ENCODE measurements around the gene PCDHB11.
A peak's percentile ranks its signal among the peaks of the same experiment; 100 is the strongest.
"Not testable (repeated sequence)": the region's sequence is repeated elsewhere in the genome, so short reads cannot be mapped to it uniquely, and the experiment has no call there.

PCDHB11 gene

DNA sequence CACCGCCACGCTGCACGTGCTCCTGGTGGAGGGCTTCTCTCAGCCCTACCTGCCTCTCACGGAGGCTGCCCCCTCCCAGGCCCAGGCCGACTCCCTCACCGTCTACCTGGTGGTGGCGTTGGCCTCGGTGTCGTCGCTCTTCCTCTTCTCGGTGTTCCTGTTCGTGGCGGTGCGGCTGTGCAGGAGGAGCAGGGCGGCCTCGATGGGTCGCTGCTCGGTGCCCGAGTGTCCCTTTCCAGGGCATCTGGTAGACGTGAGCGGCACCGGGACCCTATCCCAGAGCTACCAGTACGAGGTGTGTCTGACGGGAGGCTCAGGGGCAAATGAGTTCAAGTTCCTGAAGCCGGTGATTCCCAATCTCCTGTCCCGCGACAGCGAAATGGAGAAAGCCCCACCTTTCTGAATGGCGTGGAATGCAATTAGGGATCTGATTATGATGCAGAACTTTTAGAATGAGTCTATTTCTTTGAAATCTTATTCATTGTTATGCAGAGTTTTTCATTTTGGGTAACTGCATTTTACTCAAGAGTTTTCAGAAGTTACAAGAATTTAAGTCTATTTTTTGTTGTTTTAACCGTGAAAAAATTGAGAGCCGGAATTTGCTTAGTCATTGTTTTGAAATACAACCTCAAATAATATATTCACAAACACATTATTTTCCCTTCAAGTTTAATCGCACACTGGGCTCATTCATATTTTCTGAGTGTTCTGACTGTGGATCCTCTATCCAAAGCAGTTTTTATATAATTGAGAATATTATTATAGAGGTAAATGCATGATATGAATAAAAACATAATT is 37.3 kb downstream of the PCDHB11 start:
- CTCF ChIA-PET, result no interaction called here
- TF ChIP-seq L3MBTL2 (conservative IDR thresholded peaks at IDR 0.05) (no peak), NFRKB (IDR thresholded peaks at IDR 0.05) (no peak), SP1 (IDR thresholded peaks at IDR 0.05) (no peak), PKNOX1 (IDR thresholded peaks at IDR 0.05) (no peak), LEF1 (IDR thresholded peaks at IDR 0.05; ENCODE audit: borderline replicate concordance) (no peak), ARNT (IDR thresholded peaks at IDR 0.05) (no peak), HDGF (IDR thresholded peaks at IDR 0.05; ENCODE audit: borderline replicate concordance) (no peak), FOXM1 (IDR thresholded peaks at IDR 0.05; ENCODE audit: borderline replicate concordance) (no peak), BHLHE40 (IDR thresholded peaks at IDR 0.05; ENCODE audit: borderline replicate concordance) (no peak), TARDBP (IDR thresholded peaks at IDR 0.05) (no peak), FOXK2 (IDR thresholded peaks at IDR 0.05) (no peak), ELF4 (IDR thresholded peaks at IDR 0.05) (no peak), ZNF384 (IDR thresholded peaks at IDR 0.05) (no peak), SUZ12 (IDR thresholded peaks at IDR 0.05) (no peak), CTBP1 (IDR thresholded peaks at IDR 0.05; ENCODE audit: borderline replicate concordance) (no peak), FOXA1 (IDR thresholded peaks at IDR 0.05) (no peak)
- no peak for DNase-seq (ENCODE audit: extremely low spot score)
- POLR2A ChIA-PET, result no interaction called here

GRCh38 chr5:141241496-141241895 is 42.1 kb downstream of the PCDHB11 start:
- DNase-seq (ENCODE audit: extremely low spot score), result no peak
- ChIA-PET CTCF (no interaction called here), POLR2A (no interaction called here)
- TF ChIP-seq LEF1 (IDR thresholded peaks at IDR 0.05; ENCODE audit: borderline replicate concordance), result no peak
- no peak for TF ChIP-seq FOXK2 (IDR thresholded peaks at IDR 0.05)
- no peak for TF ChIP-seq ZNF384 (IDR thresholded peaks at IDR 0.05)

DNA sequence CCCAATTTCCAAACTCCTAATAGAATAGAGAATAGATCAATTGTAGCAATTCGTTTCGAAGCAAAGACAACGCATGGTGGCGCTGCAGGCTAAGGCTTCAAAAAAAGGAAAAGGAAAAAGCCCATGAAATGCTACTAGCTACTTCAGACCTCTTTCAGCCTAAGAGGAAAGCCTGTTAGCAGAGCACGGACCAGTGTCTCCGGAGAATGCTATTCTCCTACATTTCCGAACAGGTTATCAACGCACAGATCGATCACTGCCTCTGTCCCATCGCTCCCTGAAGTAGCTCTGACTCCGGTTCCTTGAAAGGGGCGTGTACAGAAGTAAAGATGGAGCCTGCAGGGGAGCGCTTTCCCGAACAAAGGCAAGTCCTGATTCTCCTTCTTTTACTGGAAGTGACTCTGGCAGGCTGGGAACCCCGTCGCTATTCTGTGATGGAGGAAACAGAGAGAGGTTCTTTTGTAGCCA is 45.9 kb downstream of the PCDHB11 start, which contains the start of gene PCDHB15:
TSS of gene PCDHB15 (plus strand) at position 146 of the 468 bp plus-strand sequence. CDS start at position 330, 184 bp downstream.
- ChIA-PET CTCF (interaction anchor here (0.6 to 2.1 kb wide), 15 partner anchors 9 to 713 kb away, joined by 3 to 8 read pairs (median 4); partner anchors contain the start of genes PCDH12, PCDHB14 and TAF7), POLR2A (interaction anchor here (0.6 kb wide), 1 partner anchor 75 kb away, joined by 3 read pairs; the partner anchor contains the start of gene TAF7)
- TF ChIP-seq FOXA1 (IDR thresholded peaks at IDR 0.05) (no peak), NFRKB (IDR thresholded peaks at IDR 0.05) (no peak), SUZ12 (IDR thresholded peaks at IDR 0.05) (no peak), CTBP1 (IDR thresholded peaks at IDR 0.05; ENCODE audit: borderline replicate concordance) (no peak), ELF4 (IDR thresholded peaks at IDR 0.05) (no peak), LEF1 (IDR thresholded peaks at IDR 0.05; ENCODE audit: borderline replicate concordance) (no peak), TARDBP (IDR thresholded peaks at IDR 0.05) (no peak), BHLHE40 (IDR thresholded peaks at IDR 0.05; ENCODE audit: borderline replicate concordance) (no peak), ZNF384 (IDR thresholded peaks at IDR 0.05) (no peak), FOXK2 (IDR thresholded peaks at IDR 0.05) (no peak), SP1 (IDR thresholded peaks at IDR 0.05) (no peak)
- DNase-seq (ENCODE audit: extremely low spot score), result peak; percentile 20

DNA sequence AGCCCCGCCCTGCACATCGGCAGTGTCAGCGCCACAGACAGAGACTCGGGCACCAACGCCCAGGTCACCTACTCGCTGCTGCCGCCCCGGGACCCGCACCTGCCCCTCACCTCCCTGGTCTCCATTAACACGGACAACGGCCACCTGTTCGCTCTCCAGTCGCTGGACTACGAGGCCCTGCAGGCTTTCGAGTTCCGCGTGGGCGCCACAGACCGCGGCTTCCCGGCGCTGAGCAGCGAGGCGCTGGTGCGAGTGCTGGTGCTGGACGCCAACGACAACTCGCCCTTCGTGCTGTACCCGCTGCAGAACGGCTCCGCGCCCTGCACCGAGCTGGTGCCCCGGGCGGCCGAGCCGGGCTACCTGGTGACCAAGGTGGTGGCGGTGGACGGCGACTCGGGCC is 47.5 kb downstream of the PCDHB11 start:
- DNase-seq (ENCODE audit: extremely low spot score); POLR2A ChIA-PET; CTCF ChIA-PET: not testable (repeated sequence)

DNA sequence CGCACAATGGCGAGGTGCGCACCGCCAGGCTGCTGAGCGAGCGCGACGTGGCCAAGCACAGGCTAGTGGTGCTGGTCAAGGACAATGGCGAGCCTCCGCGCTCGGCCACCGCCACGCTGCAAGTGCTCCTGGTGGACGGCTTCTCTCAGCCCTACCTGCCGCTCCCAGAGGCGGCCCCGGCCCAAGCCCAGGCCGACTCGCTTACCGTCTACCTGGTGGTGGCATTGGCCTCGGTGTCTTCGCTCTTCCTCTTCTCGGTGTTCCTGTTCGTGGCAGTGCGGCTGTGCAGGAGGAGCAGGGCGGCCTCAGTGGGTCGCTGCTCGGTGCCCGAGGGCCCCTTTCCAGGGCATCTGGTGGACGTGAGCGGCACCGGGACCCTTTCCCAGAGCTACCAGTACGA is 48.0 kb downstream of the PCDHB11 start:
- DNase-seq (ENCODE audit: extremely low spot score); CTCF ChIA-PET; POLR2A ChIA-PET: not testable (repeated sequence)

- CTCF ChIA-PET, result interaction anchor here (0.7 to 1.0 kb wide), 2 partner anchors 16 to 317 kb away, joined by 3 to 7 read pairs; no protein-coding TSS in a partner anchor
- no peak for TF ChIP-seq FOXM1 (IDR thresholded peaks at IDR 0.05; ENCODE audit: borderline replicate concordance)
- no peak for TF ChIP-seq SP1 (IDR thresholded peaks at IDR 0.05)
- POLR2A ChIA-PET, result interaction anchor here (0.5 kb wide), 1 partner anchor 70 kb away, joined by 3 read pairs; no protein-coding TSS in a partner anchor
- no peak for DNase-seq (ENCODE audit: extremely low spot score)
Observed at GRCh38 chr5:141250576-141250975, 51.1 kb downstream of the PCDHB11 start.
